SW 1271 (cell line): ENCODE data around the gene CFAP73.
"Not testable (repeated sequence)": the region's sequence is repeated elsewhere in the genome, so short reads cannot be mapped to it uniquely, and the experiment has no call there.

Source experiments
- DNase-seq, 2 experiments: peaks; one replicate each; lab custom pipeline; 2025; lab: John Stamatoyannopoulos, UW

The CFAP73 gene

DNA sequence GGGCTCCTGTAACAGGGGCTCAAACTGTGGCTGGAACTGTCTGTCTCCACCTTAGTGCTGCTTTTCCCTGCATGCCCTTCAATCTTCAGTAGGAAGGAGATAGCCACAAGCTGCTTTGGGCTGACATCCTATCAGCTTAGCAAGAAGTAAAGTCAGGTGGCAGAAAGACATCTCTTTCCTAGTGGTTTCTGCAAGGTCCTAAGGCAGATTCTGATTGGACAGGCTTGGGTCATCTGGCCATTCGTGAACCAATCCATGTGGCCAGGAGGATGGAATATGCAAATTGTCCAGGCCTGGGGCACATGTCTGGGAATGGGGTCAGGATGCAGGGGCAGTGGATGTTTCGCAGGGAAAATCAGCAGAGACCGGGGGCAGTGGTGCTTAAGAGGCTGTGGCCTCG, 41.2 kb downstream of the CFAP73 start:
- DNase-seq = peak in 1 of 2 experiments; percentile 53

DNA sequence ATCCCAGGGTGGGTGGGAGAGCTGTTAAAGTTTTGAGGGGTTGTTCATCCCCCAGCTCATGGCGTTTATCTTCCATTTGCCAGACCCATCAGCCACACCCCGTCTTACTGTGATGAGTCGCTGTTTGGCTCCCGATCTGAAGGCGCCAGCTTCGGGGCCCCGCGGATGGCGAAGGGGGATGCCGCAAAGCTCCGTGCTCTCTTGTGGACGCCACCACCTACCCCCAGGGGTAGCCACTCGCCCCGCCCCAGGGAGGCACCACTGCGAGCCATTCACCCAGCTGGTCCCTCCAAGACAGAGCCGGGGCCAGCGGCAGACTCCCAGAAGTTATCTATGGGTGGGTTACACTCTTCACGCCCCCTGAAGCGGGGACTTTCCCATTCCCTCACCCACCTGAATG, 41.7 kb downstream of the CFAP73 start:
- DNase-seq = no peak

DNA sequence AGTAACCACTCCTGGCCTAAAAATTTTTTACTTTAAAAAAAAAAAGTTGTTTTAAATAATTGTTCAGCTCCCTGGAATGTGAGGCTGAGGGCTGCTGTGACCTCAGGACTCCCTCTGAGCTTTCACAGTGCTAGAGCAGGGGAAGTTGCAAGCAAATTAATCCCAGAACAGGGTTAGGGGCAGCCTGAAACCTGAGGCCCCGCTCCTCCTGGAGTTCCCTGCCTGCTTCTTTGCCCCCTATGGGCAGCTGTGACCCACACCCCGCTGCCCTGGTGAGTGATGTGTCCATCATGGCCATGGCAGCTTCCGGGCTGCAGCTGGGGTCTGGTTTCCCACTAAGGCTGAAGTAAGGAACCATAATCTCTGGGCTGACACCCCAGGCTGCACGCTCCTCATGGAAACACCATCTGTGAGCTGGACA, 45.5 kb downstream of the CFAP73 start:
- no peak for DNase-seq

DNA sequence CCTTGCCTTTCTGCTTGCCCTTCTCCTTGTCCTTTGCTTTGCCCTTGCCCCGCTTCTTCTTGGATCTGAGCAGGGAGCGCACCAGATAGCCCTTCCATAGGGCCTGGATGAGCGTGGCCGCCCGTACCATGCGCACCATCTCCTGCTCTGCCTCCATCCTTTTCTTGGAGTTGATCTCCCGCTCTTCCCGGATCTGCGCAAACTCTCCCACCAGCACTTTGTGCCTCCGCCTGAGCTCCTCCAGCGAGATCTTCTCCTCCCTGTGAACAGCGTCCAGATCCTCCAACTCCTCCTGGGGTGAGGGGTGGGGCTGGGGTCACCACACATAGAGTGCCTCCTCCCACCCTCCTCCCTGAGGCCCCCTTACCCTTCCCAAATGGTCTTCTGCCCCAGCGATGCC, 46.1 kb downstream of the CFAP73 start:
- DNase-seq = no peak

DNA sequence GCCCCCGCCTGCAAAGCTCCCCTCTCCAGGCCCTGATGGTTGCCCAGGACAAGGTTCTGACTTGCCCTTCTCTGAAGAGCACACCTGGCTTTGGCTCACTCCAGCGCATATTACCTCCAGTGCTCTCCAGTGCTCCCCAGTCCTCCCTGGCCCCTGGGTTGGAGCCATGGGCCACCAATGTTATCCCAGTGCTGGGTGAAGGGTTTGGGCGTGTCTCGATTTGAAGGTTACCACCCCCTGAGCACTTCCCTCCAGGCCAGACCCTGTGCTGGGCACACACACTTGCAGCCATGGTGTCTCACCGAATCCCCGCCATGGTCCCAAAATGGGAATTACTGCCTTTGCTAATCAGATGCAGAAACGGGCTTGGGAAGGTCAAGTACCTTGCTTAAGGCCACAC, 47.1 kb downstream of the CFAP73 start:
- no peak for DNase-seq

DNA sequence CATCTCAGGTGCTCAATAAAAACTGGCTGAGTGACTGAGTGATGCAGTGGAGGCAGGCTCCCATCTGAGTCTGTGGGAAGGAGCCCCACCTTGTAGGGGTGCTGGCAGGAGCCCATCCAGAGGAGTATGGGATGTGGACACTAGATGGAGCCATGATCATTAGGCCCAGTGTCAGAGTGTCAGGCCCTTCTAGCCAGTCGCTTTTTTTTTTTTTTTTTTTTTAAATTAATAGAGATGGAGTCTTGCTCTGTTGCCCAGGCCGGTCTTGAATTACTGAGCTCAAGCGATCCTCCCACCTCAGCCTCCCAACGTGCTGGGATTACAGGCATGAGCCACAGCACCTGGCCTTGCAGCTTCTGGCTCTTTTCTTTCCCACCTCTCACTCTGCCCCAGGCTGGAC, 47.5 kb downstream of the CFAP73 start:
- peak; percentile 32 to 76 for DNase-seq

DNA sequence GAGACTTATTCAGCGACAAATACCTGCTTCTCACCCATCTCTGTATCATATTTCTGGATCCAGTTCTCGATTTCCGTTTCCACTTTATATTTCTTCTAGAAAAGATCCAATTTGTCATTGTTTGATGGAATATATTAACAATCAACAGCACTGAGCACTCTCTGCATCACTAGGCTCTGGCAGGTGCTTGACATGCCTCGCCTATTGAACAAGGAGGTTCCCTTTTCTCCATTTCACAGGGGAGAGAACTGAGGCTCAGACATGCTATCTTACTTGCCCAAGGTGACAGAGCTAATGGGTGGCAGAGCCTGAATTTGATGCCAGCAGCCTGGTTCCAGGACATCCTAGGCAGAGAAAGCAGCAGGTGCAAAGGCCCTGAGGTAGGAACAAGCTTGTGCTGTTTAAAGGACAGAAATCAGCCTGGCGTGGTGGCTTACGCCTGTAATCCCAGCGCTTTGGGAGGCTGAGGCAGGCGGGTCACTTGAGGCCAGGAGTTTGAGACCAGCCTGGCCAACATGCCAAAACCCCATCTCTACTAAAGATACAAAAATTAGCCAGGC, 48.1 kb downstream of the CFAP73 start:
- no peak for DNase-seq

DNA sequence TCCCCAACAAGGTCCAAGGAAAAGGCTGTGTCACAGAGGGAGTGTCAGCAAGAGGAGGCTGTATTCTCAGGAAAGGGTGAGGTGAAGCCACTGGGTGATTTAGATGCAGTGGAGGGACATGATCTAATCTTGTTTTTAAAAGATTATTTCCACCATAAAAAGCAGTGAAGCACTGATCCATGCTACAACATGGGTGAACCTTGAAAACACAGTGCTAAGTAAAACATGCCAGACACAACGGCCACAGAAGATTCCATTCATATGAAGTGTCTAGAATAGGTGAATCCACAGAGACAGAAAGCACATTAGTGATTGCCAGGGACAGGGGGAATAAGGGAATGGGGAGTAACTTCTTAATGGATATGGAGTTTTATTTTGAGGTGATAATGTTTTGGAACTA, 48.8 kb downstream of the CFAP73 start:
- no peak for DNase-seq

DNA sequence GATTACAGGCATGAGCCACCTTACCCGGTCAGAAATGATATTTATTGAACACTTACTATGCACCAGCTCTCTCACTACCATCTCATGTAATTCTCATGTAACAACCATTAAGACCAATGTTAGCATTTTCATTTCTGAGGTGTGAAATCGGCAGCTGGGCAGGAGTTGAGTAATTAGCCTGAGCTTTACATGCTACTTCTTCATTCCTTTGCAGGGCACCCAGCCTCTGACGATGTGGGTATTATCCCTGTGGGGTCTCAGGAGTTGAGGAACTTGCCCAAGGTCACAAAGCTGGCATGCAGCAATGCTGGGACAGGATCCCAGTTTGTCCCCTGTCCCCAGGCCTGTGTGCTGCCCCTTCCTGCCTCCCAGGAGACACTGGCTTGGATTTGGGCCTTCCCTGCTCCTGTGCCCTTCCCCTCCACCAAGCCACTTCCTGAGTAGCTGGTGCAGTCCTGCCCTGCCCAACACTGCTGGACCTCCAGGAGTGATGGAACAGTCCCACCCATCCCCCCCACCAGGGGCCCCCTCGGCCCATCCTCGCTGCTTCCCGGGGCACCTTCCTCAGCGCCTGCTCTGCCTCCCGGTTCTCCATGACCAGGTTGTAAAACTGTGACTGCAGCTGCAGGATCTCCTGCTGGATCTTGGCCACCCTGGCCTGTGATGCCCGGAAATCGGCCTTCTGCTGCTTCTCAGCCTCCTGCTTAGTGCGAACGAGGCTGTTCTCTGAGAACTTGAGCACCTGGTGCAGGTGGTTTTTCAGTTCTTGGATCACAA, 50.7 kb downstream of the CFAP73 start:
- DNase-seq = no peak

DNA sequence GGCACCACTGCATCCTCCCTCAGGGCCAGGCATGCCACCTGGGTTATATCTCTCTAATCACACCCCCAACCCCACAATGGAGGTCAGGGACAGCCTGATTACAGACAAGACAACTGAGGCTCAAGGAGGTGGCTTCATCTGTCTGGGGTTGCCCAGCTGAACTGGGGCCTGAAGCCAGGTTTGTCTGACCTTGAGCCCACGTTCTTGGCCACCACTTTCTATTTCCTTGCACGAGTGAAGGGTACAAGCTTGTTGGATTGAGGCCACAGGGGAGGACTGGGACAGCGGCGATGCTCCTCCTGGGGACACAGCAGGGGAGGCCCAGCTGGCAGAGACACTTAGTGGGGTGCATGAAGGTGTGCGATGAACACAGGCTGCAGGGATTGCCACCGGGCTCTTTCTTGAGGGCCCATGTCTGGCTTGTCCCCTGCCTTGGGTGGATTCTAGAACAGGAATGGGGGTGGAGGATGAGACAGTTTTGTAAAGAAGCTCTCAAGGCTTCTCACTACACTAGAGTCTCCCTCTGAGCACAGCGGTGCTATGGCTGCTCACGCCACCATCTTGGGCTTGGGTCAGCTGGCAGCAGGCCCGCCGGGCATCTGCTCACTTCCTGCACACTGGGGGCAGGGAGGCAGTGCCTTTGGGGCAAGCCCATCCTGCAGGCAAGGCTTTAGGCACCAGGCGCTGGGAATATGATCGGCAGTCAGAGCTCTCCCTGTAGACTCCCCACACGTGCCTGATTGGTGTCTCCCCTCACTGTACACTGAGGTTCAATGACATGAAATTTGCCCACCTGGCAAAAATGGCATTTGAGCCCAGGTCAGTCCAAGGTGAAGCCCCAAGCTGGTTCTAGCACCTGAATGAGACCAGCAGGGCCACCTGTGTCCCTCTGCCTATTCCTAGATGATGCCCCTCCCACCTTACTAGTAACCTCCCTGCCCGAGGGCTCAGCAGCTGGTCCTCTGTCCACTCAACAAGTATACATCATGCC, 52.0 kb downstream of the CFAP73 start:
- DNase-seq = no peak

DNA sequence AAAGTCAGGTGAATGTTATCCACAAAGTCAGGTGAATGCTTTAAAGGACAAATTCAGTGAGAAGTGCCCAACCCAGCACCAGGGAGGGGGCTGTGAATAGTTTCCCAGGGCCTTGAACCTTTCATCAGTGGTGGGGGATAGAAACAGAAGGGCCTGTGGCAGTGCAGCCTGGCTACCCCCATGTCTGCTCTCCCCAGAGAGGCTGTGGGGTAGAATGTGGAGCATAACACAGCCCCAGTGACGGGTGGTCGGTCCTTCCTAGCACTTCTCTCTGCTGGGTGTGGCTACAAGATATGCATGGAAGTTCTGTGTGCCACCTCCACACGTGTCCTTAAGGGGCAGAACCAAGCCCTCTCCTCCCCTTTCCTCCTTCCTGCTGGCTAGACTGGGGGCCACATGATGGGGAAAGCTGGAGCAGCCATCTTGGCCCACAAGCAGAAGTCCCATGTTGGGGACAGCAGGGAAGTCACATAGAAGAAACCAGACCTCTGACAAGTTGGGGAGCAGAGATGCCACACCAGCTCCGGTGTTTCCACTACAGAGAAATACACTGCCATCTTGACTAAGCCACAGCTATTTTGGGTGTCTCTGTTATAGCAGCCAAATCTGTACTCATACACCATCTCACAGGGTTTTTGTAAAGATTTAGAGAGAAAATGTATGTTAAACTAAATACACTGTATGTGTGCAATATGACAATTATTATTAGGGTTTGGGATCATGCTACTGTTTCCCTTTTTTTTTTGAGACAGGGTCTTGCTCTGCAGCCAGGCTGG, 53.0 kb downstream of the CFAP73 start:
- no peak for DNase-seq

DNA sequence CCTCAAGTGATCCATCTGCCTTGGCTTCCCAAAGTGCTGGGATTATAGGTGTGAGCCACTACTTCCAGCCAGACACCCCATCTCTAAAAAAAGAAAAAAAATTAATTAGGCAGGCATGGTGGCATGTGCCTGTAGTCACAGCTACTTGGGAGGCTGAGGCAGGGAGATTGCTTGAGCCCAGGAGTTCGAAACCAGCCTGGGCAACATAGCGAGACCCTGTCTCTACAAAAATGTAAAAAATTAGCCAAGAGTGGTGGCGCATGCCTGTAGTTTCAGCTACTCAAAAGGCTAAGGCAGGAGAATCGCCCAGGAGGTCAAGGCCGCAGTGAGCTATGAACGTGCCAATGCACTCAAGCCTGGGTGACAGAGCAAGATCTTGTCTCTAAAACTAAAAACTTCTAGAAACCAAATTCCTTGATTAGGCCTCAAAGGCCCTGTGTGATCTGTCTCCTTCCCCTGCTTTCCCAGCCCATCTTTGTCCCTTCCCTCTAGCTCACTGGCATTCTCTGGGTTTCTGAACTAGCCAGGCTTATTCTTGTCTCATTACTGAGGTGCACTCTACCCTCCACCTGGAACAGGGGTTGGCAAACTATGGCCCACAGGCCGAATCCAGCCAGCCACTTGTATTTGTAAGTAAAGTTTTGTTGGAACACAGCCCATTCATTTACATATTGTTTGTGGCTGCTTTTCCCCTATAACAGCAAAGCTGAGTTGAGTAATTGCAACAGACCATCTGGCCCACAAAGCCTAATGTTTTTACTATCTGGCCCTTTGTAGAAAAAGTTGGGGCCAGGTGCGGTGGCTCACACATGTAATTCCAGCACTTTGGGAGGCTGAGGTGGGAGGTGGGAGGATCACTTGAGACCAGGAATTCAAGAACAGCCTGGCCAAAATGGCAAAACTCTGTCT, 54.6 kb downstream of the CFAP73 start:
- no peak for DNase-seq

DNA sequence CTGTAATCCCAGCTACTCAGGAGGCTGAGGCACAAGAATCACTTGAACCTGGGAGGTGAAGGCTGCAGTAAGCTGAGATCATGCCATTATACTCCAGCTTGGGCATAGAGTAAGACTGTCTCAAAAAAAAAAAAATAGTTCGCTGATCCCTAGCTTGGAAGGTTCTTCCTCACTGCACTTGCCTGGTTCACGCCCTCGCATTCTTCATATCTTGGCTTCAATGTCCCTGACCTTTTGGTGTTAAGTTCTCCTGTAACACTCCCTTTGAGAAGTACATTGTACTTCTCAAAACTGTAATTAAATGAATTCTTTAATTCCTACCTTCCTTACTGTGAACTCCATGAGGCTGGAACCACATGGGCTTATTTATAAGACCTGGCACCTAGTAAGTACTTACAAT, 55.3 kb downstream of the CFAP73 start:
- no peak for DNase-seq

DNA sequence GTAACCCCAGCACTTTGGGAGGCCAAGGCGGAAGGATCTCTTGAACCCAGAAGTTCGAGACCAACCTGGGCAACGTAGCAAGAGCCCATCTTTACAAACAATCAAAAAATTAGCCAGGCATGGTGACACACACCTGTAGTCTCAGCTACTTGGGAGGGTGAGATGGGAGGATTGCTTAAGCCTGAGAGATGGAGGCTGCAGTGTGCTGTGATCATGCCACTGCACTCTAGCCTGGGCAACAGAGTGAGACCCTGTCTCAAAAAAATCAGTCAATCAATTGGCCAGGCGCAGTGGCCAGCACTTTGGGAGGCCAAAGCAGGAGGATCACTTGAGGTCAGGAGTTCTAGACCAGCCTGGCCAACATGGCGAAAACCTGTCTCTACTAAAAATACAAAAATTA, 57.3 kb downstream of the CFAP73 start:
- DNase-seq = not testable (repeated sequence)

DNA sequence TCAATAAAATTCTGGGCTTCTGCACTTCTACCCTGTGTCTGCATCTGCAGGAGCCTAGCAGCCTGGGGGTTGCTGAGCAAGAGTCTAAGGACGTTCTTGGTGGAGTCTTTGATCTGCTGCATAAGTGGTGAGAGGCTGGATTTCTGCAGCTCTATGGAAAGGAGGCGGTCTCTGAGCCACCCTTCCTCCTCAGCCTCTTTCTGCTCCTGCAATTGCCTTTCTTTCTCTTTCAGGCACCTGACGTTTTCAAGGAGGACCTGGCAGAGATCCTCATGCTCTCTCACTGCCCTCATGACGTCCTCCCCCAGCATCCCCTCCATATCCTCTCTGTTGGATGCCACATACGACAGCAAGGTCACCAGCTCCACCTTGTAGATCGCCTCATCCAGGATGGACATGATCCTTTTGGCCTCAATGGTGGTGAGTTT, 58.1 kb downstream of the CFAP73 start:
- no peak for DNase-seq

DNA sequence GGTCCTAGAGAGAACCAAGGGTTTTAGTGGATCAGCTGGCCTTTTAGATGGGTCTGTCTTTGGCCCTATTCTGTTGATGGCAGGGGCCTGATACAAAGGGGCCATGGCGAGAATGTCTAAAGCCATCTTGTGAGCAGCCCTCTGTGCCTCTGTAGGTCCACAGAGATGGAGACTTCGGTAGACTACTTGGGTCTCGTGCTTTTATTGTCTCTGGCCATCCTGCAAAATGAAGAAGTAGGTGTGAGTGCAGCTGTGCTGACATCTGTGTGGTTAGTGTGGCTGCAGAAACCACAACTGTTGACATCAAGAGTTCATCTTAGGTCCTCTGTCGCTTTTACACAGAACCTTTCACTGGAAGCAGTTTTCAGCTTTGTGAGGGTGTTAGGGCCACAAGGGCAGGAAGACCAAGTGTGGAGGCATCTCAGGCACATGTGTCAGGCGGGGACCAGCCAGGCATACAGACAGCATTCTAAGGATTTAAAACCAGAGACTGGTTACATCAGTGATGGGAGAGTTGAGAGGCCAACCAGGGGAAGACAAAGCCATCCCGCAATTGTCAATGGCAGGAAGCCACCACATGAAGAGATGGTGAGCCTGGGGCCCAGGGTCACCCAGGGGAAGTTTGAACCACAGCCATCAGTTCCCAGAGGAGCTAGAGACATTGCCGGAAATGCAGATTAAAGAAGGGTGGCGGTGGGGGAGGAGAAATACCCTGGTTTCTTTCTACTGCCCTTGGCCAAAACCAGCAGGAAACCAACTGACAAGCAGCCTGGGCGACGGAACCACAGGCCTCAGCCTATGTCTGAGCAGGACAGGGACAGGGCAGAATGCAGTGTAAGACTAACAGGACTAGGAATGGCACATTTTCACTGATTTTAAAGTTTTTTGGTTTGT, 58.8 kb downstream of the CFAP73 start:
- no peak for DNase-seq
